Neural progenitor cell (in vitro differentiated cells): ENCODE results near the gene CLINT1. TPM values are rescaled to one million over a fixed set of nuclear protein-coding genes. Genes with fewer than 3 reads are reported as not detected.

ENCODE experiments used
- DNase-seq: peaks from one replicate; pipeline ENCODE4 v3.0.0-alpha.2; 2016; ENCODE audit warnings: low spot score
- H2AFZ ChIP-seq: fragments of 200-600 bp; sonication (generic); replicated peaks from 2 replicates; pipeline ENCODE4 v1.6.1; 2016; ENCODE audit warnings: antibody characterized with exemption
- H3F3A ChIP-seq: fragments of 200-600 bp; sonication (generic); 2 replicates; pipeline ENCODE4 v1.6.1; 2016; ENCODE audit warnings: antibody characterized with exemption, low read depth
- H3K27ac ChIP-seq: fragments of 200-600 bp; sonication (generic); 2 replicates; pipeline ENCODE4 v1.5.1; 2016; ENCODE audit warnings: mild to moderate bottlenecking
- H3K27me3 ChIP-seq: fragments of 200-600 bp; sonication (generic); 2 replicates; pipeline ENCODE4 v1.6.1; 2016; ENCODE audit warnings: mild to moderate bottlenecking, moderate library complexity
- H3K36me3 ChIP-seq: fragments of 200-600 bp; sonication (generic); 2 replicates; pipeline ENCODE4 v1.5.1; 2016
- H3K4me1 ChIP-seq: fragments of 200-600 bp; sonication (generic); 2 replicates; pipeline ENCODE4 v1.6.1; 2016; ENCODE audit warnings: mixed run types
- H3K4me2 ChIP-seq: fragments of 200-600 bp; sonication (generic); 2 replicates; pipeline ENCODE4 v1.6.1; 2016
- H3K4me3 ChIP-seq: fragments of 200-600 bp; sonication (generic); 2 replicates; pipeline ENCODE4 v1.5.1; 2016
- H3K79me2 ChIP-seq: fragments of 200-600 bp; sonication (generic); 2 replicates; pipeline ENCODE4 v1.6.1; 2016; ENCODE audit warnings: low read depth
- H3K9ac ChIP-seq: fragments of 200-600 bp; sonication (generic); 2 replicates; pipeline ENCODE4 v1.6.1; 2016
- H3K9me3 ChIP-seq: fragments of 200-600 bp; sonication (generic); 2 replicates; pipeline ENCODE4 v1.5.1; 2016; ENCODE audit warnings: low read depth
- H4K20me1 ChIP-seq: fragments of 200-600 bp; sonication (generic); 2 replicates; pipeline ENCODE4 v1.6.1; 2016; ENCODE audit warnings: low read depth
- H3K27ac Mint-ChIP-seq: 3 replicates; pipeline ENCODE4 v1.8.0; 2021; ENCODE audit warnings: mixed read lengths
- H3K27me3 Mint-ChIP-seq: 2 replicates; pipeline ENCODE4 v1.8.0; 2022; ENCODE audit warnings: low read depth, mild to moderate bottlenecking, inconsistent platforms, moderate library complexity, mixed read lengths; ENCODE audit not compliant: insufficient read depth
- H3K36me3 Mint-ChIP-seq: 3 replicates; pipeline ENCODE4 v1.8.0; 2021; ENCODE audit warnings: mixed read lengths
- H3K4me1 Mint-ChIP-seq: 3 replicates; pipeline ENCODE4 v1.8.0; 2021; ENCODE audit warnings: mixed read lengths
- H3K4me3 Mint-ChIP-seq: 3 replicates; pipeline ENCODE4 v1.8.0; 2021; ENCODE audit warnings: mild to moderate bottlenecking, moderate library complexity, mixed read lengths
- H3K9me3 Mint-ChIP-seq: 3 replicates; pipeline ENCODE4 v1.8.0; 2020; ENCODE audit warnings: mixed read lengths
- CTCF ChIP-seq: fragments of 200-600 bp; sonication (generic); IDR thresholded peaks from 2 replicates; pipeline ENCODE4 v1.5.1; 2017; ENCODE audit warnings: antibody characterized with exemption, mild to moderate bottlenecking
- EZH2 ChIP-seq: fragments of 200-600 bp; sonication (generic); IDR thresholded peaks from 2 replicates; pipeline ENCODE4 v1.6.1; 2017; ENCODE audit warnings: antibody characterized with exemption, mild to moderate bottlenecking, moderate library complexity
- EZH2phosphoT487 ChIP-seq: fragments of 200-600 bp; sonication (generic); IDR thresholded peaks from 2 replicates; pipeline ENCODE4 v1.6.1; 2017; ENCODE audit warnings: antibody characterized with exemption
- total RNA-seq: library from RNA; depleted of rRNA; stranded (reverse); fragments of >200 nt; gene quantifications from 2 replicates; pipeline ENCODE4 v1.2.3, GENCODE V29; 2015; ENCODE audit warnings: low replicate concordance

The CLINT1 gene
- total RNA-seq, 1 donor from 2014 or later: 65.0 TPM

- Mint-ChIP-seq H3K4me1 (peaks cover 17% of the 10 kb centered on the region), H3K9me3 (no peaks in the 10 kb centered on the region), H3K27ac (peak overlapping the region; percentile 54), H3K27me3 (peaks cover 2% of the 10 kb centered on the region), H3K4me3 (no peak overlapping the region), H3K36me3 (no peaks in the 10 kb centered on the region)
- TF ChIP-seq CTCF (no peak), EZH2 (no peak), EZH2phosphoT487 (no peak)
- no peak overlapping the region for H3K4me3 ChIP-seq
- no peak for DNase-seq
- H2AFZ ChIP-seq: no peak overlapping the region
- peaks cover 7% of the 10 kb centered on the region for H3F3A ChIP-seq
- H3K36me3 ChIP-seq: no peaks in the 10 kb centered on the region
- H3K27me3 ChIP-seq: no peaks in the 10 kb centered on the region
- no peak overlapping the region for H3K27ac ChIP-seq
- no peaks in the 10 kb centered on the region for H3K9me3 ChIP-seq
- no peaks in the 10 kb centered on the region for H4K20me1 ChIP-seq
- no peak overlapping the region for H3K9ac ChIP-seq
- no peaks in the 10 kb centered on the region for H3K79me2 ChIP-seq
- H3K4me2 ChIP-seq: no peak overlapping the region
- H3K4me1 ChIP-seq: peaks cover 6% of the 10 kb centered on the region
Observed at GRCh38 chr5:157766442-157766841, 92.5 kb downstream of the CLINT1 start.

- H3K27me3 ChIP-seq: no peaks in the 10 kb centered on the region
- no peaks in the 10 kb centered on the region for H3K36me3 Mint-ChIP-seq
- H3K4me3 ChIP-seq: no peak overlapping the region
- no peaks in the 10 kb centered on the region for H3K9me3 ChIP-seq
- no peaks in the 10 kb centered on the region for H3K9me3 Mint-ChIP-seq
- no peaks in the 10 kb centered on the region for H4K20me1 ChIP-seq
- H3K4me1 Mint-ChIP-seq: peaks cover 17% of the 10 kb centered on the region
- H3K27ac Mint-ChIP-seq: no peak overlapping the region
- H2AFZ ChIP-seq: no peak overlapping the region
- H3K36me3 ChIP-seq: no peaks in the 10 kb centered on the region
- no peak overlapping the region for H3K4me3 Mint-ChIP-seq
- peaks cover 2% of the 10 kb centered on the region for H3K27me3 Mint-ChIP-seq
- no peak overlapping the region for H3K27ac ChIP-seq
- peaks cover 7% of the 10 kb centered on the region for H3F3A ChIP-seq
- DNase-seq: no peak
- no peaks in the 10 kb centered on the region for H3K79me2 ChIP-seq
- TF ChIP-seq EZH2 (no peak), EZH2phosphoT487 (no peak), CTCF (no peak)
- H3K4me2 ChIP-seq: no peak overlapping the region
- H3K9ac ChIP-seq: no peak overlapping the region
- peaks cover 6% of the 10 kb centered on the region for H3K4me1 ChIP-seq
Observed at GRCh38 chr5:157764531-157764930, 94.4 kb downstream of the CLINT1 start.

- Histone ChIP-seq H2AFZ (peak overlapping the region; percentile 6), H3K4me1 (peaks cover 6% of the 10 kb centered on the region), H3K79me2 (no peaks in the 10 kb centered on the region), H3K27ac (no peak overlapping the region), H4K20me1 (no peaks in the 10 kb centered on the region), H3K9me3 (no peaks in the 10 kb centered on the region), H3K27me3 (no peaks in the 10 kb centered on the region), H3K4me2 (peak overlapping the region; percentile 22), H3F3A (peaks cover 7% of the 10 kb centered on the region), H3K9ac (no peak overlapping the region), H3K36me3 (no peaks in the 10 kb centered on the region), H3K4me3 (no peak overlapping the region)
- Mint-ChIP-seq H3K27ac (peak overlapping the region; percentile 30), H3K9me3 (no peaks in the 10 kb centered on the region), H3K4me1 (peaks cover 17% of the 10 kb centered on the region), H3K4me3 (no peak overlapping the region), H3K36me3 (no peaks in the 10 kb centered on the region), H3K27me3 (peaks cover 4% of the 10 kb centered on the region)
- TF ChIP-seq EZH2 (no peak), EZH2phosphoT487 (no peak), CTCF (peak; percentile 83)
- peak; percentile 80 for DNase-seq
Observed at GRCh38 chr5:157761690-157762621, 97.0 kb downstream of the CLINT1 start.
